ENCODE results near the gene ZBTB46.

Gene ZBTB46

GRCh38 chr20:63863798-63864544, 32.9 kb upstream of the ZBTB46 start:
- Histone ChIP-seq H3K27me3 (ENCODE audit: control insufficient read depth in 1 of 2, insufficient read depth in 2 of 2, low read length in 2 of 2) (no peaks in the 10 kb centered on the region), H3K36me3 (ENCODE audit: insufficient read depth, low read length) (peaks cover 8% of the 10 kb centered on the region), H3K4me1 (ENCODE audit: insufficient read depth, low read length) (peaks cover 12% of the 10 kb centered on the region), H3K9ac (ENCODE audit: low read length) (peak overlapping the region; percentile 68), H3K9me3 (ENCODE audit: low read length) (no peaks in the 10 kb centered on the region), H3K27ac (ENCODE audit: low read depth, low read length) (peak overlapping the region; percentile 75), H3K4me3 (ENCODE audit: low read depth in 1 of 2, low read length in 2 of 2) (peak overlapping the region; percentile 83 to 86)

GRCh38 chr20:63863021-63863797, 32.1 kb upstream of the ZBTB46 start:
- Histone ChIP-seq H3K27ac (ENCODE audit: low read depth, low read length) (peak overlapping the region; percentile 75), H3K36me3 (ENCODE audit: insufficient read depth, low read length) (peaks cover 2% of the 10 kb centered on the region), H3K9ac (ENCODE audit: low read length) (peak overlapping the region; percentile 68), H3K9me3 (ENCODE audit: low read length) (no peaks in the 10 kb centered on the region), H3K4me3 (ENCODE audit: low read depth in 1 of 2, low read length in 2 of 2) (peak overlapping the region in 1 of 2 donors; percentile 86), H3K27me3 (ENCODE audit: control insufficient read depth in 1 of 2, insufficient read depth in 2 of 2, low read length in 2 of 2) (peaks cover 0 to 5% of the 10 kb centered on the region in 2 donors), H3K4me1 (ENCODE audit: insufficient read depth, low read length) (peaks cover 15% of the 10 kb centered on the region)

- no peaks in the 10 kb centered on the region for H3K36me3 ChIP-seq (ENCODE audit: insufficient read depth, low read length)
- H3K4me3 ChIP-seq (ENCODE audit: low read depth in 1 of 2, low read length in 2 of 2) = no peak overlapping the region
- H3K9ac ChIP-seq (ENCODE audit: low read length) = no peak overlapping the region
- H3K27me3 ChIP-seq (ENCODE audit: control insufficient read depth in 1 of 2, insufficient read depth in 2 of 2, low read length in 2 of 2) = peaks cover 0 to 15% of the 10 kb centered on the region in 2 donors
- H3K27ac ChIP-seq (ENCODE audit: low read depth, low read length) = no peak overlapping the region
- H3K9me3 ChIP-seq (ENCODE audit: low read length) = no peaks in the 10 kb centered on the region
- peaks cover 22% of the 10 kb centered on the region for H3K4me1 ChIP-seq (ENCODE audit: insufficient read depth, low read length)
Observed at GRCh38 chr20:63861981-63862901, 31.2 kb upstream of the ZBTB46 start.

- no peak within 1 kb of the TSS for H3K9ac ChIP-seq (ENCODE audit: low read length)
- H3K4me3 ChIP-seq (ENCODE audit: low read depth in 1 of 2, low read length in 2 of 2) = no peak within 1 kb of the TSS
- peaks cover 22% of the 10 kb centered on the region for H3K4me1 ChIP-seq (ENCODE audit: insufficient read depth, low read length)
- H3K27ac ChIP-seq (ENCODE audit: low read depth, low read length) = no peak within 1 kb of the TSS
- peaks cover 0 to 23% of the 10 kb centered on the region in 2 donors for H3K27me3 ChIP-seq (ENCODE audit: control insufficient read depth in 1 of 2, insufficient read depth in 2 of 2, low read length in 2 of 2)
- no peaks in the 10 kb centered on the region for H3K36me3 ChIP-seq (ENCODE audit: insufficient read depth, low read length)
- H3K9me3 ChIP-seq (ENCODE audit: low read length) = no peaks in the 10 kb centered on the region
Observed at GRCh38 chr20:63861365-63861934, 30.4 kb upstream of the ZBTB46 start, which contains the start of gene ABHD16B. Gene ABHD16B (plus strand): TSS chr20:63861498. CDS start chr20:63861541, 43 bp downstream.

GRCh38 chr20:63860325-63861051, 29.4 kb upstream of the ZBTB46 start:
- no peak overlapping the region for H3K4me3 ChIP-seq (ENCODE audit: low read depth in 1 of 2, low read length in 2 of 2)
- peaks cover 22% of the 10 kb centered on the region for H3K4me1 ChIP-seq (ENCODE audit: insufficient read depth, low read length)
- no peak overlapping the region for H3K27ac ChIP-seq (ENCODE audit: low read depth, low read length)
- peaks cover 0 to 32% of the 10 kb centered on the region in 2 donors for H3K27me3 ChIP-seq (ENCODE audit: control insufficient read depth in 1 of 2, insufficient read depth in 2 of 2, low read length in 2 of 2)
- H3K36me3 ChIP-seq (ENCODE audit: insufficient read depth, low read length) = no peaks in the 10 kb centered on the region
- H3K9ac ChIP-seq (ENCODE audit: low read length) = no peak overlapping the region
- H3K9me3 ChIP-seq (ENCODE audit: low read length) = no peaks in the 10 kb centered on the region

- Histone ChIP-seq H3K4me1 (ENCODE audit: insufficient read depth, low read length) (peaks cover 22% of the 10 kb centered on the region), H3K4me3 (ENCODE audit: low read depth in 1 of 2, low read length in 2 of 2) (no peak overlapping the region), H3K9me3 (ENCODE audit: low read length) (no peaks in the 10 kb centered on the region), H3K27ac (ENCODE audit: low read depth, low read length) (no peak overlapping the region), H3K9ac (ENCODE audit: low read length) (no peak overlapping the region), H3K27me3 (ENCODE audit: control insufficient read depth in 1 of 2, insufficient read depth in 2 of 2, low read length in 2 of 2) (peaks cover 4 to 45% of the 10 kb centered on the region in 2 donors), H3K36me3 (ENCODE audit: insufficient read depth, low read length) (no peaks in the 10 kb centered on the region)
Observed at GRCh38 chr20:63859166-63859699, 28.2 kb upstream of the ZBTB46 start.

- Histone ChIP-seq H3K36me3 (ENCODE audit: insufficient read depth, low read length) (no peaks in the 10 kb centered on the region), H3K9ac (ENCODE audit: low read length) (no peak overlapping the region), H3K4me1 (ENCODE audit: insufficient read depth, low read length) (peaks cover 20% of the 10 kb centered on the region), H3K27ac (ENCODE audit: low read depth, low read length) (no peak overlapping the region), H3K9me3 (ENCODE audit: low read length) (no peaks in the 10 kb centered on the region), H3K4me3 (ENCODE audit: low read depth in 1 of 2, low read length in 2 of 2) (no peak overlapping the region), H3K27me3 (ENCODE audit: control insufficient read depth in 1 of 2, insufficient read depth in 2 of 2, low read length in 2 of 2) (peaks cover 5 to 51% of the 10 kb centered on the region in 2 donors)
Observed at GRCh38 chr20:63858393-63859165, 27.5 kb upstream of the ZBTB46 start.

GRCh38 chr20:63857764-63858392, 26.8 kb upstream of the ZBTB46 start:
- Histone ChIP-seq H3K9me3 (ENCODE audit: low read length) (no peaks in the 10 kb centered on the region), H3K36me3 (ENCODE audit: insufficient read depth, low read length) (no peaks in the 10 kb centered on the region), H3K9ac (ENCODE audit: low read length) (no peak overlapping the region), H3K4me3 (ENCODE audit: low read depth in 1 of 2, low read length in 2 of 2) (no peak overlapping the region), H3K27me3 (ENCODE audit: control insufficient read depth in 1 of 2, insufficient read depth in 2 of 2, low read length in 2 of 2) (peaks cover 5 to 53% of the 10 kb centered on the region in 2 donors), H3K27ac (ENCODE audit: low read depth, low read length) (no peak overlapping the region), H3K4me1 (ENCODE audit: insufficient read depth, low read length) (peaks cover 17% of the 10 kb centered on the region)

- Histone ChIP-seq H3K9me3 (ENCODE audit: low read length) (no peaks in the 10 kb centered on the region), H3K4me1 (ENCODE audit: insufficient read depth, low read length) (peaks cover 17% of the 10 kb centered on the region), H3K27me3 (ENCODE audit: control insufficient read depth in 1 of 2, insufficient read depth in 2 of 2, low read length in 2 of 2) (peaks cover 5 to 53% of the 10 kb centered on the region in 2 donors), H3K4me3 (ENCODE audit: low read depth in 1 of 2, low read length in 2 of 2) (no peak overlapping the region), H3K36me3 (ENCODE audit: insufficient read depth, low read length) (no peaks in the 10 kb centered on the region), H3K27ac (ENCODE audit: low read depth, low read length) (no peak overlapping the region), H3K9ac (ENCODE audit: low read length) (no peak overlapping the region)
Observed at GRCh38 chr20:63856098-63856511, 25.0 kb upstream of the ZBTB46 start.
